GM12878 (cell line): Measurements from ENCODE around the gene SPSB2. TPM values are rescaled to one million over a fixed set of nuclear protein-coding genes. Genes with fewer than 3 reads are reported as not detected.

Source experiments
- ATAC-seq: fragments of 200-7000 bp; cut with Tn5 transposase; 3 replicates; pipeline ENCODE4 v1.9.1; 2020; ENCODE audit warnings: mild to moderate bottlenecking, moderate library complexity
- BruUV-seq: library from RNA; stranded (reverse); fragments of 400-500 nt; replicated peaks from 2 replicates; lab custom pipeline; 2021; lab: Mats Ljungman, UMichigan
- CTCF ChIA-PET: fragments of 300-600 bp; sonication (Branson Sonifier 250); formaldehyde crosslinking; extraction: SDS; loops from one replicate; lab custom pipeline; 2021; ENCODE audit warnings: inconsistent platforms; lab: Yijun Ruan, JAX
- POLR2A ChIA-PET: fragments of 350-600 bp; formaldehyde crosslinking; extraction: SDS; loops from one replicate; lab custom pipeline; 2021; ENCODE audit warnings: inconsistent platforms; lab: Charles Lee
- RAD21 ChIA-PET: fragments of 300-600 bp; sonication (Branson Sonifier 250); formaldehyde crosslinking; loops from one replicate; lab custom pipeline; 2023; ENCODE audit warnings: antibody characterized with exemption; ENCODE audit not compliant: unreplicated experiment; lab: Charles Lee
- SMC1A ChIA-PET: fragments of 300-600 bp; sonication (Branson Sonifier 250); formaldehyde crosslinking; loops from one replicate; lab custom pipeline; 2023; ENCODE audit not compliant: unreplicated experiment, uncharacterized antibody; lab: Charles Lee
- DNase-seq: peaks from one replicate; pipeline ENCODE4 v3.0.0-alpha.2; 2011; ENCODE audit warnings: low read depth, low spot score
- FAIRE-seq: peaks from 3 replicates; lab custom pipeline; 2011; peaks lifted over from hg19 to GRCh38; lab: Jason Lieb, UNC
- H2AFZ ChIP-seq: 2 replicates; pipeline ENCODE4 v1.6.0; 2011; ENCODE audit warnings: low read depth, low read length, control low read depth; ENCODE audit not compliant: control insufficient read depth
- H3K27ac ChIP-seq: 2 replicates; pipeline ENCODE4 v1.5.1; 2011; ENCODE audit warnings: control low read depth; ENCODE audit not compliant: control insufficient read depth, insufficient read depth
- H3K27me3 ChIP-seq, 2 experiments: replicated peaks in 1 of 2; 2 replicates each; pipeline versions ENCODE4 v1.6.0 to v1.6.1; 2011; ENCODE audit warnings: low read length in 1 of 2; ENCODE audit not compliant: control insufficient read depth in 2 of 2, insufficient read depth in 2 of 2
- H3K36me3 ChIP-seq, 2 experiments: 2 replicates each; pipeline ENCODE4 v1.5.1; 2011; ENCODE audit warnings: low read length in 1 of 2; ENCODE audit not compliant: control insufficient read depth in 2 of 2, insufficient read depth in 2 of 2
- H3K4me1 ChIP-seq: 2 replicates; pipeline ENCODE4 v1.6.1; 2011; ENCODE audit warnings: mild to moderate bottlenecking, low read length, moderate library complexity, mixed read lengths; ENCODE audit not compliant: control insufficient read depth, insufficient read depth
- H3K4me2 ChIP-seq: 2 replicates; pipeline ENCODE4 v1.6.0; 2011; ENCODE audit warnings: control low read depth; ENCODE audit not compliant: control insufficient read depth, insufficient read depth
- H3K4me3 ChIP-seq: fragments of 200-600 bp; sonication (generic); 2 replicates; pipeline ENCODE4 v1.5.1; 2016
- H3K79me2 ChIP-seq: 2 replicates; pipeline ENCODE4 v1.6.0; 2011; ENCODE audit warnings: low read length; ENCODE audit not compliant: control insufficient read depth, insufficient read depth
- H3K9ac ChIP-seq: 2 replicates; pipeline ENCODE4 v1.8.0; 2011; ENCODE audit warnings: low read length, control low read depth, mixed read lengths; ENCODE audit not compliant: control insufficient read depth, insufficient read depth
- H3K9me3 ChIP-seq: replicated peaks from 3 replicates; pipeline ENCODE4 v1.5.1; 2011; ENCODE audit warnings: mild to moderate bottlenecking, low read length; ENCODE audit not compliant: control insufficient read depth, insufficient read depth
- H4K20me1 ChIP-seq: 2 replicates; pipeline ENCODE4 v1.6.0; 2011; ENCODE audit not compliant: control insufficient read depth, insufficient read depth
- BHLHE40 ChIP-seq, 2 experiments: fragments of 450-650 bp in 1 of 2; IDR thresholded peaks; 2 replicates each; pipeline ENCODE4 v1.6.1; 2011 to 2017; ENCODE audit warnings: low read depth in 2 of 2, borderline replicate concordance in 1 of 2, improper control_type of control experiment in 1 of 2, low read length in 1 of 2, mild to moderate bottlenecking in 1 of 2
- CBX5 ChIP-seq: sonication (generic); IDR thresholded peaks from 2 replicates; pipeline ENCODE4 v1.6.1; 2016; ENCODE audit warnings: low read depth, moderate library complexity, mild to moderate bottlenecking, inconsistent platforms
- ESRRA ChIP-seq: IDR thresholded peaks from 2 replicates; pipeline ENCODE4 v1.6.1; 2012; ENCODE audit warnings: mild to moderate bottlenecking, low read length, improper control_type of control experiment
- FOXK2 ChIP-seq: fragments of 450-650 bp; IDR thresholded peaks from 2 replicates; pipeline ENCODE4 v1.6.1; 2017; ENCODE audit warnings: mild to moderate bottlenecking, moderate library complexity
- MEF2A ChIP-seq: IDR thresholded peaks from 2 replicates; pipeline ENCODE4 v1.6.1; 2011; ENCODE audit warnings: low read depth, mild to moderate bottlenecking, low read length, moderate library complexity; ENCODE audit not compliant: insufficient read depth
- MTA2 ChIP-seq: fragments of 450-650 bp; IDR thresholded peaks from 2 replicates; pipeline ENCODE4 v1.6.1; 2016; ENCODE audit warnings: low read depth, mild to moderate bottlenecking, moderate library complexity
- RELA ChIP-seq: fragments of 450-650 bp; IDR thresholded peaks from 2 replicates; pipeline ENCODE4 v1.8.0; 2014; ENCODE audit warnings: borderline replicate concordance; ENCODE audit not compliant: partially characterized antibody
- TCF7 ChIP-seq: IDR thresholded peaks from 2 replicates; pipeline ENCODE4 v1.6.1; 2014; ENCODE audit warnings: antibody characterized with exemption, borderline replicate concordance
- YY1 ChIP-seq: IDR thresholded peaks from 2 replicates; pipeline ENCODE4 v1.6.1; 2011; ENCODE audit warnings: low read depth, mild to moderate bottlenecking, low read length
- WGBS: methylation state at CpG from one replicate; pipeline ENCODE4 v1.1.6; 2016; ENCODE audit warnings: low lambda C conversion rate; ENCODE audit not compliant: insufficient replicate concordance, insufficient coverage; ENCODE audit errors: missing lambda C conversion rate; 5-methylcytosine and 5-hydroxymethylcytosine counted together
- in situ Hi-C: fragments of 300-500 bp; cut with MboI; formaldehyde crosslinking; loops from 9 replicates; pipeline ENCODE4 v1.14.3; 2018; ENCODE audit warnings: mixed read lengths
- intact Hi-C: fragments of 100-400 bp; cut with micrococcal nuclease; formaldehyde crosslinking; loops from one replicate; pipeline ENCODE4 v1.14.2; 2022; ENCODE audit not compliant: unreplicated experiment
- polyA plus RNA-seq, 11 experiments: library from polyadenylated mRNA; depleted of rRNA in 4 of 11; unstranded in 6 of 11; stranded (reverse) in 5 of 11; fragments of >200 nt; fragmentation: Nextera tagmentation in 4 of 11; fragmentation: Illumina TruSeq in 1 of 11; extraction: Ambion mirVana in 4 of 11; extraction: Trizol in 1 of 11; gene quantifications; 1 replicate in 1 of 11; 2 replicates in 10 of 11; pipeline versions ENCODE4 v1.2.1 to v1.2.3, GENCODE V29; 2011 to 2016; ENCODE audit warnings: inconsistent platforms in 2 of 11, missing spikeins in 2 of 11, low read depth in 1 of 11
- total RNA-seq, 4 experiments: library from RNA; depleted of rRNA in 3 of 4; stranded (reverse); fragments of >200 nt in 3 of 4; fragmentation: Illumina TruSeq in 1 of 4; extraction: Trizol in 1 of 4; gene quantifications; 2 replicates each; pipeline versions ENCODE4 v1.2.1 to v1.2.3, GENCODE V29; 2013 to 2021
- TF ChIP-seq, protein P1 (sequence below): fragments of 450-650 bp; IDR thresholded peaks from 2 replicates; pipeline ENCODE4 v1.6.1; 2018; ENCODE audit warnings: borderline replicate concordance, mild to moderate bottlenecking; ENCODE audit not compliant: partially characterized antibody
- TF ChIP-seq, protein P2 (sequence below): fragments of 450-650 bp; IDR thresholded peaks from 2 replicates; pipeline ENCODE4 v1.6.1; 2017; ENCODE audit warnings: antibody characterized with exemption, mild to moderate bottlenecking, moderate library complexity
- TF ChIP-seq, protein P3 (sequence below): fragments of 450-650 bp; conservative IDR thresholded peaks from 2 replicates; pipeline ENCODE4 v1.6.1; 2017; ENCODE audit warnings: mild to moderate bottlenecking, moderate library complexity
- TF ChIP-seq, protein P4 (sequence below): IDR thresholded peaks from 2 replicates; pipeline ENCODE4 v1.6.1; 2012; ENCODE audit warnings: low read depth, low read length, improper control_type of control experiment

The SPSB2 gene
- total and polyA plus RNA-seq, 10 of the 15 experiments (the other 5 are each of a cell fraction or from before 2014, with no cell fraction given), result 0.08 to 5.6 (median 2.7) TPM

DNA sequence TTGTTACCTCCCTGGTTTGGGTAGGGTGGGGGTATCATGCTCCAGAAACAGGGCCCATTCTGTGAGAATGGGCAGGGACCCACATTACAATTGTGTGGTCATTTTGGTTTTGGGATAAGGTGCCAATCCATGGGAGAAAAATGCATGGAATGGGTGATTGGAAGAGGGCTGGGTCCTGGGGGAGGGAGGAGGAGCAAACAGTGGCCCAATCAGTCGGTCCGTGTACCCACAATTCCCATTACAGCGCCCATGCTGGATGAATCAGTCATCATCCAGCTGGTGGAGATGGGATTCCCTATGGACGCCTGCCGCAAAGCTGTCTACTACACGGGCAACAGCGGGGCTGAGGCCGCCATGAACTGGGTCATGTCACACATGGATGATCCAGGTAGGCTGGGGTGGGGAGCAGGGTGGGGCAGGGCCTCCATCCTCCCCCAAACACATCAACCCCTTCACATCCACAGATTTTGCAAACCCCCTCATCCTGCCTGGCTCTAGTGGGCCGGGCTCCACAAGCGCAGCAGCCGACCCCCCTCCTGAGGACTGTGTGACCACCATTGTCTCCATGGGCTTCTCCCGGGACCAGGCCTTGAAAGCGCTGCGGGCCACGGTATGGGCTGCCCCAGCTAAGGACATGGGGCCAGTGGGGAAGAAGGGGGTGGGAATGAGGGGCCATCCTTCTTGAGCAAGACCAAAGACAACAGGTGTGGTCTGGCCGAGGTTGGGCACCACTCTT, 9.3 kb downstream of the SPSB2 start (continued):
- TF ChIP-seq, protein P1, sequence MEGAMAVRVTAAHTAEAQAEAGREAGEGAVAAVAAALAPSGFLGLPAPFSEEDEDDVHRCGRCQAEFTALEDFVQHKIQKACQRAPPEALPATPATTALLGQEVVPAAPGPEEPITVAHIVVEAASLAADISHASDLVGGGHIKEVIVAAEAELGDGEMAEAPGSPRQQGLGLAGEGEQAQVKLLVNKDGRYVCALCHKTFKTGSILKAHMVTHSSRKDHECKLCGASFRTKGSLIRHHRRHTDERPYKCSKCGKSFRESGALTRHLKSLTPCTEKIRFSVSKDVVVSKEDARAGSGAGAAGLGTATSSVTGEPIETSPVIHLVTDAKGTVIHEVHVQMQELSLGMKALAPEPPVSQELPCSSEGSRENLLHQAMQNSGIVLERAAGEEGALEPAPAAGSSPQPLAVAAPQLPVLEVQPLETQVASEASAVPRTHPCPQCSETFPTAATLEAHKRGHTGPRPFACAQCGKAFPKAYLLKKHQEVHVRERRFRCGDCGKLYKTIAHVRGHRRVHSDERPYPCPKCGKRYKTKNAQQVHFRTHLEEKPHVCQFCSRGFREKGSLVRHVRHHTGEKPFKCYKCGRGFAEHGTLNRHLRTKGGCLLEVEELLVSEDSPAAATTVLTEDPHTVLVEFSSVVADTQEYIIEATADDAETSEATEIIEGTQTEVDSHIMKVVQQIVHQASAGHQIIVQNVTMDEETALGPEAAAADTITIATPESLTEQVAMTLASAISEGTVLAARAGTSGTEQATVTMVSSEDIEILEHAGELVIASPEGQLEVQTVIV, result no peak
- TF ChIP-seq MEF2A, result no peak
- TF ChIP-seq RELA, result no peak
- no peak for TF ChIP-seq CBX5

DNA sequence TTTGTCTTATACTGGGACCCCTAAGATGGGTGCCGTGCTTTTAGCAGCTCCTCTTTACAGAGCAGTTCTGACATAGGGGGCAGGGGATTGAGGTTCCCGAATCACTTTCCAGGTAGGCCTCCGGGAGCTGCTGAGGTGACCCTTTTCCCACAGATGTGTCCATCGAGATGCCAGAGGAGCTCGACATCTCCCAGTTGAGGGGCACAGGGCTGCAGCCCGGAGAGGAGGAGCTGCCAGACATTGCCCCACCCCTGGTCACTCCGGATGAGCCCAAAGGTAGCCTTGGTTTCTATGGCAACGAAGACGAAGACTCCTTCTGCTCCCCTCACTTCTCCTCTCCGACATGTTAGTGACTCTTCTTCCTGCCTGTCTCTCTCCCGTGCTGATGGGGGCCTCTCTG, 10.1 kb downstream of the SPSB2 start:
- Histone ChIP-seq H3K36me3 (peaks cover 30 to 40% of the 10 kb centered on the region in 2 experiments), H3K4me1 (peaks cover 6% of the 10 kb centered on the region), H4K20me1 (no peaks in the 10 kb centered on the region), H3K27ac (no peak overlapping the region), H3K9me3 (no peaks in the 10 kb centered on the region), H3K27me3 (no peaks in the 10 kb centered on the region), H3K4me3 (no peak overlapping the region), H3K9ac (no peak overlapping the region), H3K79me2 (peaks cover 12% of the 10 kb centered on the region), H3K4me2 (no peak overlapping the region), H2AFZ (no peak overlapping the region)
- intact Hi-C loops (no loop called here), in situ Hi-C loops (no loop called here)
- ChIA-PET CTCF (interaction anchor here (1.7 kb wide), 1 partner anchor 10 kb away, joined by 4 read pairs; the partner anchor contains the start of gene SPSB2), RAD21 (no interaction called here), POLR2A (no interaction called here), SMC1A (no interaction called here)
- DNase-seq (no peak), FAIRE-seq (no peak), ATAC-seq (no peak)
- 96% methylated on average over 11 of the region's 11 CpGs for WGBS
- BruUV-seq, result no TSS peak
- TF ChIP-seq YY1, result no peak
- TF ChIP-seq FOXK2, result no peak
- no peak for TF ChIP-seq ESRRA
- TF ChIP-seq, protein P2, sequence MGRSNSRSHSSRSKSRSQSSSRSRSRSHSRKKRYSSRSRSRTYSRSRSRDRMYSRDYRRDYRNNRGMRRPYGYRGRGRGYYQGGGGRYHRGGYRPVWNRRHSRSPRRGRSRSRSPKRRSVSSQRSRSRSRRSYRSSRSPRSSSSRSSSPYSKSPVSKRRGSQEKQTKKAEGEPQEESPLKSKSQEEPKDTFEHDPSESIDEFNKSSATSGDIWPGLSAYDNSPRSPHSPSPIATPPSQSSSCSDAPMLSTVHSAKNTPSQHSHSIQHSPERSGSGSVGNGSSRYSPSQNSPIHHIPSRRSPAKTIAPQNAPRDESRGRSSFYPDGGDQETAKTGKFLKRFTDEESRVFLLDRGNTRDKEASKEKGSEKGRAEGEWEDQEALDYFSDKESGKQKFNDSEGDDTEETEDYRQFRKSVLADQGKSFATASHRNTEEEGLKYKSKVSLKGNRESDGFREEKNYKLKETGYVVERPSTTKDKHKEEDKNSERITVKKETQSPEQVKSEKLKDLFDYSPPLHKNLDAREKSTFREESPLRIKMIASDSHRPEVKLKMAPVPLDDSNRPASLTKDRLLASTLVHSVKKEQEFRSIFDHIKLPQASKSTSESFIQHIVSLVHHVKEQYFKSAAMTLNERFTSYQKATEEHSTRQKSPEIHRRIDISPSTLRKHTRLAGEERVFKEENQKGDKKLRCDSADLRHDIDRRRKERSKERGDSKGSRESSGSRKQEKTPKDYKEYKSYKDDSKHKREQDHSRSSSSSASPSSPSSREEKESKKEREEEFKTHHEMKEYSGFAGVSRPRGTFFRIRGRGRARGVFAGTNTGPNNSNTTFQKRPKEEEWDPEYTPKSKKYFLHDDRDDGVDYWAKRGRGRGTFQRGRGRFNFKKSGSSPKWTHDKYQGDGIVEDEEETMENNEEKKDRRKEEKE, result no peak
- TF ChIP-seq, protein P3, sequence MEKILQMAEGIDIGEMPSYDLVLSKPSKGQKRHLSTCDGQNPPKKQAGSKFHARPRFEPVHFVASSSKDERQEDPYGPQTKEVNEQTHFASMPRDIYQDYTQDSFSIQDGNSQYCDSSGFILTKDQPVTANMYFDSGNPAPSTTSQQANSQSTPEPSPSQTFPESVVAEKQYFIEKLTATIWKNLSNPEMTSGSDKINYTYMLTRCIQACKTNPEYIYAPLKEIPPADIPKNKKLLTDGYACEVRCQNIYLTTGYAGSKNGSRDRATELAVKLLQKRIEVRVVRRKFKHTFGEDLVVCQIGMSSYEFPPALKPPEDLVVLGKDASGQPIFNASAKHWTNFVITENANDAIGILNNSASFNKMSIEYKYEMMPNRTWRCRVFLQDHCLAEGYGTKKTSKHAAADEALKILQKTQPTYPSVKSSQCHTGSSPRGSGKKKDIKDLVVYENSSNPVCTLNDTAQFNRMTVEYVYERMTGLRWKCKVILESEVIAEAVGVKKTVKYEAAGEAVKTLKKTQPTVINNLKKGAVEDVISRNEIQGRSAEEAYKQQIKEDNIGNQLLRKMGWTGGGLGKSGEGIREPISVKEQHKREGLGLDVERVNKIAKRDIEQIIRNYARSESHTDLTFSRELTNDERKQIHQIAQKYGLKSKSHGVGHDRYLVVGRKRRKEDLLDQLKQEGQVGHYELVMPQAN, result no peak
- TF ChIP-seq MTA2, result no peak
- TF ChIP-seq, protein P4, sequence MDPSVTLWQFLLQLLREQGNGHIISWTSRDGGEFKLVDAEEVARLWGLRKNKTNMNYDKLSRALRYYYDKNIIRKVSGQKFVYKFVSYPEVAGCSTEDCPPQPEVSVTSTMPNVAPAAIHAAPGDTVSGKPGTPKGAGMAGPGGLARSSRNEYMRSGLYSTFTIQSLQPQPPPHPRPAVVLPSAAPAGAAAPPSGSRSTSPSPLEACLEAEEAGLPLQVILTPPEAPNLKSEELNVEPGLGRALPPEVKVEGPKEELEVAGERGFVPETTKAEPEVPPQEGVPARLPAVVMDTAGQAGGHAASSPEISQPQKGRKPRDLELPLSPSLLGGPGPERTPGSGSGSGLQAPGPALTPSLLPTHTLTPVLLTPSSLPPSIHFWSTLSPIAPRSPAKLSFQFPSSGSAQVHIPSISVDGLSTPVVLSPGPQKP, result no peak
- no peak for TF ChIP-seq TCF7
- TF ChIP-seq BHLHE40 (IDR thresholded peaks at IDR 0.05; ENCODE audit: borderline replicate concordance in 1 of 2, low read depth in 2 of 2, low read length in 1 of 2), result no peak
